Activated CD8-positive, alpha-beta T cell treated with anti-CD3 and anti-CD28 coated beads for 36 hours (primary cell): ENCODE data around the gene DPP6. TPM values are rescaled to one million over a fixed set of nuclear protein-coding genes. Genes with fewer than 3 reads are reported as not detected.

ENCODE experiments used
- ATAC-seq: fragments of 200-7000 bp; cut with Tn5 transposase; one replicate; pipeline ENCODE4 v1.10.0; 2021; ENCODE audit warnings: mild to moderate bottlenecking, moderate library complexity
- CTCF ChIA-PET: fragments of 350-600 bp; sonication (Branson Sonifier 250); formaldehyde crosslinking; loops from one replicate; lab custom pipeline; 2021; ENCODE audit warnings: antibody characterized with exemption; lab: Charles Lee
- POLR2A ChIA-PET: fragments of 350-600 bp; sonication (Branson Sonifier 250); formaldehyde crosslinking; loops from one replicate; lab custom pipeline; 2021; ENCODE audit warnings: antibody characterized with exemption; lab: Charles Lee
- DNase-seq: peaks from one replicate; pipeline ENCODE4 v3.0.0-alpha.2; 2020
- H3K27ac Mint-ChIP-seq: one replicate; pipeline ENCODE4 v1.8.0; 2021; ENCODE audit warnings: mild to moderate bottlenecking, mixed read lengths
- H3K27me3 Mint-ChIP-seq: one replicate; pipeline ENCODE4 v1.8.0; 2021; ENCODE audit warnings: mixed read lengths
- H3K36me3 Mint-ChIP-seq: one replicate; pipeline ENCODE4 v1.8.0; 2021; ENCODE audit warnings: low read depth, mixed read lengths
- H3K4me1 Mint-ChIP-seq: one replicate; pipeline ENCODE4 v1.8.0; 2021; ENCODE audit warnings: low read depth, mixed read lengths
- H3K4me3 Mint-ChIP-seq: one replicate; pipeline ENCODE4 v1.8.0; 2021; ENCODE audit warnings: mild to moderate bottlenecking, moderate library complexity, mixed read lengths
- H3K9me3 Mint-ChIP-seq: one replicate; pipeline ENCODE4 v1.8.0; 2021; ENCODE audit warnings: mixed read lengths
- intact Hi-C: fragments of 100-400 bp; cut with micrococcal nuclease; formaldehyde crosslinking; loops from one replicate; pipeline ENCODE4 v1.10.0; 2022
- total RNA-seq, 2 experiments: library from RNA; stranded (reverse); gene quantifications; one replicate each; pipeline ENCODE4 v1.2.3, GENCODE V29; 2021
- TF ChIP-seq, protein P1 (sequence below): fragments of 200-600 bp; IDR thresholded peaks from one replicate; pipeline ENCODE4 v1.8.0; 2022; ENCODE audit warnings: antibody characterized with exemption, mild to moderate bottlenecking

Gene DPP6
- total RNA-seq, 2 experiments from 2014 or later, result not detected

DNA sequence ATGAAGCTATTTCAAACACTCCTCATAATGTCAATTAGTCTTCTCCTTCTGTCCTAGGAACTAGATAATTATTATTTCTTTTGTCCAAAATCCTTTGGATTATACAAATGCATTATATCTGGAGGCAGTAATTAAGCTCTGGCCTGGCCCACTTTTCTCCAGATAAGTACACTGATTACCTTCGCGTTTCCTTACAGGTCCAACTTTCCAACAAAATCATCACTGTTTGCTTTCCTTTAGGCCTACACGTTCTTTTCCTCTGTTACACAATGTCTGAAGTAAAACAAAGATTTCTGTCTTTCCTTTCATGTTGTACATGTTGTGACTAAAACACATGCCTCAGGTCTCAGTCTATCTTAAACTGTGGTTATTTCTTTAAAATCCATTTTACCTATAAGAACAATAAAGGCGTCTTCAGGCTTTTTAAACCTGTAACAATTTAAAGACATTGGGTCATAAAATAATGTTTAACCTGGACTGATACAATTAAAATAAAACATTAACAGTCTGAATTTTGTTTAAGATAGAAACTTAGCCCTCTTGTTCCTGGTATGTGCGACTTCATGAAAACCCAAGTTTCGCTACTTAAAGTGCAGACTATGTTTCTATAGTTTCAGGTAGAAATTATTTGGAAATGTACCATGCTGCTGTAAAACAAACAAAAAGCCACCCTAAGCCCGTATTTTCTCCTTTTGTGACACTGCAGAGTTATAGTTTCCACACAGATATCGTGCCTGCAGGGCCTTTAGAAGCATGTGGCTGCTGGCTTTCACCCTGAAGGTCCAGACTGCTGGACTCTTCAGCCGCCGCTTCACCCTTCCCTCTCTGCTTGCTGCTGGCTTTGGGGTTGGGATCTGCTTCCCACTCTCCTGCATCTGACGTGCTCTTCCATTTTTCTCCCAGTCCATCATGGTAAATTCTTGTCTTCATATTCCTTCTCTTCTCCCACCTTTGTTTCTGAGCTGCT, 381.7 kb downstream of the DPP6 start:
- H3K9me3 Mint-ChIP-seq, result peaks cover 6% of the 10 kb centered on the region
- TF ChIP-seq, protein P1, sequence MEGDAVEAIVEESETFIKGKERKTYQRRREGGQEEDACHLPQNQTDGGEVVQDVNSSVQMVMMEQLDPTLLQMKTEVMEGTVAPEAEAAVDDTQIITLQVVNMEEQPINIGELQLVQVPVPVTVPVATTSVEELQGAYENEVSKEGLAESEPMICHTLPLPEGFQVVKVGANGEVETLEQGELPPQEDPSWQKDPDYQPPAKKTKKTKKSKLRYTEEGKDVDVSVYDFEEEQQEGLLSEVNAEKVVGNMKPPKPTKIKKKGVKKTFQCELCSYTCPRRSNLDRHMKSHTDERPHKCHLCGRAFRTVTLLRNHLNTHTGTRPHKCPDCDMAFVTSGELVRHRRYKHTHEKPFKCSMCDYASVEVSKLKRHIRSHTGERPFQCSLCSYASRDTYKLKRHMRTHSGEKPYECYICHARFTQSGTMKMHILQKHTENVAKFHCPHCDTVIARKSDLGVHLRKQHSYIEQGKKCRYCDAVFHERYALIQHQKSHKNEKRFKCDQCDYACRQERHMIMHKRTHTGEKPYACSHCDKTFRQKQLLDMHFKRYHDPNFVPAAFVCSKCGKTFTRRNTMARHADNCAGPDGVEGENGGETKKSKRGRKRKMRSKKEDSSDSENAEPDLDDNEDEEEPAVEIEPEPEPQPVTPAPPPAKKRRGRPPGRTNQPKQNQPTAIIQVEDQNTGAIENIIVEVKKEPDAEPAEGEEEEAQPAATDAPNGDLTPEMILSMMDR, result no peak
- no peaks in the 10 kb centered on the region for H3K27me3 Mint-ChIP-seq
- no peak overlapping the region for H3K4me3 Mint-ChIP-seq
- ChIA-PET POLR2A (no interaction called here), CTCF (no interaction called here)
- H3K27ac Mint-ChIP-seq, result no peak overlapping the region
- no peaks in the 10 kb centered on the region for H3K4me1 Mint-ChIP-seq
- no peak for ATAC-seq
- intact Hi-C loops, result no loop called here
- DNase-seq, result no peak
- H3K36me3 Mint-ChIP-seq, result no peaks in the 10 kb centered on the region

DNA sequence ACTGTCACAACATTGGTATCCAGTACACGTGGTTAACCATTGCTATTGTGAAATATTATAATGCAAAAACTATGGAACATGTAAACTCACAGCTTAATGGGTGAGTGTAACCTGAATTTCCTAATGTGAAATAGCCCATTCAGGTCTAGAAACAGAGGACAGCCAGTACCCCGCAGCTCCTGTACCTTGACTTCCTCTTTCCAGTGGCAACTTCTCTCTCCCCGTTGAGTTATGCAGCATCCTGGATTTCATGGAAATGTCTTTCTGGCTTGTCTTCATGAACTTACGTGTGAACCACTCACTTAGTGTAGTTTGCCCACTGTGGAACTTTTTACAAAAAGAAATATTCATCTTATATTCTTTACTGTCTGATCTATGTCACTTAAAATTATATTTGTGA, 384.4 kb downstream of the DPP6 start:
- peaks cover 3% of the 10 kb centered on the region for H3K9me3 Mint-ChIP-seq
- no peaks in the 10 kb centered on the region for H3K36me3 Mint-ChIP-seq
- no peaks in the 10 kb centered on the region for H3K4me1 Mint-ChIP-seq
- DNase-seq (no peak), ATAC-seq (no peak)
- intact Hi-C loops, result no loop called here
- no peaks in the 10 kb centered on the region for H3K27me3 Mint-ChIP-seq
- TF ChIP-seq, protein P1, result no peak
- ChIA-PET POLR2A (no interaction called here), CTCF (no interaction called here)
- H3K4me3 Mint-ChIP-seq, result no peak overlapping the region
- H3K27ac Mint-ChIP-seq, result no peak overlapping the region

DNA sequence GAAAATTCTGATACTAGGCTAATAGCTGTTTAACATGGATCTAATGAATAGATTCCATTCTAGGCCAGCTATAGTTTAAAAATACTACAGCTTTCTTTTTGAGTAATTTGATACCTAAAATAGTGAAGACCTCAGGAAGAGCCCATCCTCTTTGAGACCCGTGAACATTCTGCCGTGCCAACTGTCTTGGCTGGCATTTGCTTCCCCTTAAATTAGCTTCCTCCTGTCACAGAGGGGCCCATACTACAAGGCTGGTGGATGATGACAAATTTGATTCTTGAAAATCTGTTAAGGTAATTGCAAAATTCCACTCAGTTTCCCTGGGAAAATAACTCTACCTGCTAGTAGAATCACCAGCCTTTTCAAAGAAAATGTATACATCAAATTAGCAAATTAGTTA, 385.0 kb downstream of the DPP6 start:
- Mint-ChIP-seq H3K4me1 (no peaks in the 10 kb centered on the region), H3K27me3 (no peaks in the 10 kb centered on the region), H3K9me3 (no peaks in the 10 kb centered on the region), H3K27ac (no peak overlapping the region), H3K36me3 (no peaks in the 10 kb centered on the region), H3K4me3 (no peak overlapping the region)
- ATAC-seq (no peak), DNase-seq (no peak)
- ChIA-PET CTCF (no interaction called here), POLR2A (no interaction called here)
- TF ChIP-seq, protein P1, result no peak
- intact Hi-C loops, result no loop called here

DNA sequence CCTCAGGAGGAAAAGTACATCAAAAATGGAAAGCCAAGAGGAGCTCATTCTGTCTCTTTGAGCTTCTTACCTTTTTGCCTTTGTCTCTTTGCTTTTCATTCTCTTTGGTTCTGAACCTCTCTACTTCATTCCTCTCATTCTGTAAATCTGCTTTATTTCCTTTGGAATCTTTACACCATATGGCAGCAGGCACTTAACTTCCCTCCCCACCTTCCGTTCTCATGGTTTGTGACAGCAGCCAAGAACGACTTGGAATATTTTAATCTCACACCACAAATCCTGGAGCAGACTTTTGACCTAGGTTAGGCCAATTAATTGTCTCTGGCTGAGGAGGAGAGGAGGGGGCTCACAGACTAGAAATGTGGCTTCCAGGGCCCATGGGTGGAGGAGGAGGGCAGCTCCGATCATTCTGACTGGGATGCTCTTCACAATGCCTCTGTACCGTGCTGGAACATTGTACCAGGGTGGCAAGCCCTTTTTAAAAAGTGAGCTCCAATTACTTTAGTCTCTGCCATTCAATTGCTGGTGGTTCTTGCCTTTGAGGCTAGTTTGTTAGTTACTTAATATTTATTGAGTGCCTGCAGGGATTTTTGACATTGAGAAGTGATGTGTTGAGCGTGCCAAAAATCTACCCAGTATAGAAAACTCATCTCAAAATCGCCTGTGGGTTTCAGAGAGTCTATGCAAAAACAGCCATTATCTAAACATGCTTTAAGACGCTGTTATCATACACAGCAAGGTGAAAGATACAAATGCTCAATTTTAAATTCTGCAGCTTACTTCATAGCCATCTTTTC, 386.6 kb downstream of the DPP6 start:
- TF ChIP-seq, protein P1, result no peak
- ChIA-PET POLR2A (no interaction called here), CTCF (no interaction called here)
- intact Hi-C loops, result no loop called here
- Mint-ChIP-seq H3K9me3 (peaks cover 2% of the 10 kb centered on the region), H3K27me3 (no peaks in the 10 kb centered on the region), H3K27ac (no peak overlapping the region), H3K4me3 (no peak overlapping the region), H3K4me1 (no peaks in the 10 kb centered on the region), H3K36me3 (no peaks in the 10 kb centered on the region)
- ATAC-seq (no peak), DNase-seq (no peak)

DNA sequence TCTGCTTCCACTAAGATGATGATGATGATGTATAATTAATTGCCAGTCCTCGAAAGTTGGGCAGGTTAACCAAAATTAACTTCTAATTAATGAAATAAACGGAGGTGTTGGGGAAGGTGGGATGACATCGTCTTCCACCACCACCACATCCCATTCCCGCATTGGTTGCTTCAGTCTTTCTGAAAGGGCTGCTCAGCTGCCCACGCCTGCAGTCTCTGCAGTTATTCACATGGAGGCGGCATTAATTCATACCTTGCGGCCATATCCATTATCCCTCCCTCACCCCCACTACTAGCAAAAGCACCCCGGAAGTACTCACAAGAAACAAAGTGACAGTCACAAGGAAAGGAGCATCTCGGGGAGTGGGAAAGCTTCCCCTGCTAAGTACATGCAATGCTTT, 387.9 kb downstream of the DPP6 start:
- DNase-seq, result no peak
- no peak for ATAC-seq
- Mint-ChIP-seq H3K36me3 (no peaks in the 10 kb centered on the region), H3K9me3 (peaks cover 2% of the 10 kb centered on the region), H3K4me1 (no peaks in the 10 kb centered on the region), H3K27me3 (no peaks in the 10 kb centered on the region), H3K27ac (no peak overlapping the region), H3K4me3 (no peak overlapping the region)
- POLR2A ChIA-PET, result no interaction called here
- CTCF ChIA-PET, result no interaction called here
- intact Hi-C loops, result no loop called here
- TF ChIP-seq, protein P1, result no peak
